Measurements from ENCODE around the gene SERPINF2.
"Not testable (repeated sequence)": the region's sequence is repeated elsewhere in the genome, so short reads cannot be mapped to it uniquely, and the experiment has no call there.

The SERPINF2 gene

GRCh38 chr17:1742371-1743087 lies at the start of gene SERPINF2:
TSS of gene SERPINF2 (plus strand) at chr17:1742871. CDS start at chr17:1744996, 2,125 bp downstream.
- no peak for DNase-seq

GRCh38 chr17:1693339-1693738 lies 49.3 kb upstream of the SERPINF2 start:
- no peak for DNase-seq

GRCh38 chr17:1695365-1695764 lies 47.3 kb upstream of the SERPINF2 start:
- no peak for DNase-seq

GRCh38 chr17:1697681-1698080 lies 45.0 kb upstream of the SERPINF2 start:
- no peak for DNase-seq

DNA sequence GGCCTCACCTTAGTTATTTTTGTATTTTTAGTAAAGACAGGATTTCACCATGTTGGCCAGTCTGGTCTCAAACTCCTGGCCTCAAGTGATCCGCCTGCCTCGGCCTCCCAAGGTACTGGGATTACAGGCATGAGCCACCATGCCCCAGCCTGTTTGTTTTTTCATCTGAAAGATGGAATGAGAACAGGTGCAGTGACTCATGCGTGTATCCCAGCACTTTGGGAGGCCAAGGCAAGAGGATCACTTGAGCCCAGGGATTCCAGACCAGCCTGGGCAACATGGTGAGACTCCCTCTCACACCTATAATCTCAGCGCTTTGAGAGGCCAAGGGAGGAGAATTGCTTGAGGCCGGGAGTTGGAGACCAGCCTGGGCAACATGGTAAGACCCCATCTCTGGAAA lies 42.8 kb upstream of the SERPINF2 start:
- DNase-seq = not testable (repeated sequence)

GRCh38 chr17:1703063-1703462 lies 39.6 kb upstream of the SERPINF2 start:
- DNase-seq = no peak

- DNase-seq = no peak
These were observed 37.7 kb upstream of the SERPINF2 start for GRCh38 chr17:1705004-1705403.

GRCh38 chr17:1707107-1707506 lies 35.6 kb upstream of the SERPINF2 start:
- DNase-seq = no peak

DNA sequence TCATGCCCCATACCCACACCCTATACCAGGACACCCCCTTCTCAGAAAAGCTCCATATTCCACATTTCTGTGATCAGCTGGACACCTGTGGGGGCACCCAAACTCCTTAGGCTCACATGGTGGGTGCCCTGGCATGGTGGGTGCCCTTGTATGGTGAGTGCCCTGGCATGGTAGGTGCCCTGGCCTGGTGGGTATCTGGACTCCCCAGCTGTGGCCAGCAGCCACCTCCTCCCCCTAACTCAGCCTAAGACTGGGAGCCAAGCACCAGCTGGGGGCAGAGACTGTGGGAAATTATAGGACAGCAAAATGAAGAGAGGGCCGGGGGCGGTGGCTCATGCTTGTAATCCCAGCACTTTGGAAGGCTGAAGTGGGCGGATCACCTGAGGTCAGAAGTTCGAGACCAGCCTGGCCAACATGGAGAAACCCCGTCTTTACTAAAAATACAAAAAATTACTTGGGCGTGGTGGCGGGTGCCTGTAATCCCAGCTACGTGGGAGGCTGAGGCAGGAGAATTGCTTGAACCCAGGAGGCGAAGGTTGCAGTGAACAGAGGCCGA lies 33.8 kb upstream of the SERPINF2 start:
- DNase-seq = not testable (repeated sequence)

- no peak for DNase-seq
These were observed 33.2 kb upstream of the SERPINF2 start for GRCh38 chr17:1709403-1709951.

GRCh38 chr17:1709971-1710806 lies 32.5 kb upstream of the SERPINF2 start, which contains the start of gene TLCD2:
TSS of gene TLCD2 (minus strand) at chr17:1710377. CDS start at chr17:1710242, 135 bp downstream.
- no peak for DNase-seq

GRCh38 chr17:1710807-1711553 lies 31.7 kb upstream of the SERPINF2 start:
- no peak for DNase-seq

- no peak for DNase-seq
These were observed 30.9 kb upstream of the SERPINF2 start for GRCh38 chr17:1711804-1712203.

DNA sequence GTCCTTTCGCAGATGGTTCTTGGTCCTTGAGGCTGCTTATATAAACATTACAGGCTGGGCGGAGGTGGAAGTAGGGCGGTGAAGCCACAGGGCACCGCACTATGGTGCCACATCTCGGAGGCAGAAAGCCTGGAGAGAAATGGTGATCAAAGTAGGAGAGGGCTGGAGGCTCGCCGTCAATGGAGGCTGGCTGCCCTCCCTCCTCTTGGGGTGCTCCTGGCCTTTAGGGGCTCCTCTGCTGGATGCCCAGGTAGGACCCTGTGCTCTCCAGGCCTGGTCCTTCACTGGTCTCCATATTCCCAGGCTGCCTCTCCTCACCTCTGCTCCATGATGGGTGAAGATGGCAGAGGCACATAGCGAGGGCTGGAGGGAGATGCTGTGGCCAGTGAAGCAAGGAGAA lies 30.4 kb upstream of the SERPINF2 start:
- DNase-seq = no peak

DNA sequence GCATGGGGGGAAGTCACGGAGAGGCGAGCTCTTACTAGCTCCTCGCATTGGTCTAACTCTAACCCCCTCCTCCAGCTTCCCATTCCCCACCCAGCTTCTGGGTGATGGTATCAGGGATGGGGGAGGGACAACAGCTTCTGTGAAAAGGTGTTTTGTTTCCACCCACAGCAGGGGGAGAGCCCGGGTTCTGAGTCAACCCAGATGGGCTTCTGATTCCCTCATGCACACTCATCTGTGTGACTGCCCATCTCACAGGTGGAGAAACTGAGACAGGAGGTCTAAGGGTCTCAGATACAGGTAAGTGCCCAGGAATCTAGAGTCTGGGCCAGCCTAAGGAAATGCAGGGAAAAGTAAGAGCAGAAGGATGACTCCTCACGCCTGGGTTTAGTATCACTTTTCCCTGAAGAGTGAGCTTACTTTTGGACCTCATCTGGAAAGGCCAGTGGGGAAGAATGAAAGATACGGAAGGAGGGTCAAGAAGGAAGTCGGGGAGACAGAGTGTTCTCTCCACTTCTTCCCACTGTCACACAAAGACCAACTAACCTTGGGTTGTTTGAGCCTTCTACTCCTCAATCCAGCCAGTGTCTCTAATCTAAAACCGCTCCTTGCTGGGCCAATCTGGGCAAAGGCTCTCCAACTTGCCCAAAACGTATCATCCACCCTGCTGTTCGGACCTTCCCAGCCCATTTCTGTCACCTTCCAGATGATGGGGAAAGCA lies 29.4 kb upstream of the SERPINF2 start:
- DNase-seq = no peak

DNA sequence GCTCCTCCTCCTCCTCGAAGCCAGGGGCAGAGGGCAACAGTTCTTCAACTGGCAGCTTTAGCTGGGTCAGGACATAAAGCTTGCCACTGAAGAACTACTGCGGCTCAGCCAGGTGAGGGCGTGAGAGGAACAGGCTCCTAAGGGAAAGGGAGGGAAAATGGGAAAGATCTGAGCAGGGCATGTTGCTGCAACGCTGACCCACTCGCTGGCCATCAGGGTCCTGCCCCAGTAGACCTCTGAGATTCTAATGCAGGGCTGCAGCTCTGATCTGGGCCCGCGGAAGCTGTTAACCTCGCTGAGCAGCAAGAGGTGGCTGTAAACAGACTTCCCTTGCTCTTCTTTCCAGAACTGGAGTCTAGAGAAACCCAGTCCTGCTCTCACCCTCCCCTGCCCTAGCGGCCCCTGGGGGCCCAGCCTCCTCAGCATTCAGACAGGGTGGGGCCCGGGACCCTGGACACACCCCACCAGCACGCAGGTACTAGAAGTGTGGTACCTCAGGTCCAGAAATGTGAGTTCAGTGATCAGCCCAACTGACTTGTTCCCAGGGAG lies 28.7 kb upstream of the SERPINF2 start:
- DNase-seq = peak; percentile 34

DNA sequence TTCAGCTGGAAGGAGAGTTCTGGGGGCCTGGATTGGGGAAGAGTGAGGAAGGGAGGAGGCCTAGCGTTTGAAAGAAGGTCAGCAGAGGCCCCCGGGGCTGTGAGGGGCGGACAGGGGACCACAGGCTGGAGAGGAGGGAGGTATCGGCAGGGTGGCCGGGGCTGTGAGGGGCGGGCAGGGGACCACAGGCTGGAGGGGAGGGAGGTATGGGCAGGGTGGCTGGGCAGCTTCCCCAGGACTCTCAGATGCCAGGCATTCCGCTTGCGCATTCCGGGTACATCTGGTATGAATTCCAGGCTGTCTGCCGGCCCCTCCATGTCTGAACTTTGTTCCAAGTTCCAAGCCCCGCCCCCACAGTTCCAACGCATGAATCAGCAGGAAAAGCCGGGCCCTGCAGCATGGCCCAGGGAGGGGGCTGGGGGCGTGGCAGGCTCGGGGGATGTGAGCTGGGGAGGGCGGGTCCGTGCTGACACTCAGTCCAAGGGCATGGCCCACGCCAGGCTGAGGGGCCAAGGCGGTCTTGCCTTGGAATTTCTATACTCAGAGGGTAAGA lies 28.2 kb upstream of the SERPINF2 start:
- peak; percentile 72 for DNase-seq

DNA sequence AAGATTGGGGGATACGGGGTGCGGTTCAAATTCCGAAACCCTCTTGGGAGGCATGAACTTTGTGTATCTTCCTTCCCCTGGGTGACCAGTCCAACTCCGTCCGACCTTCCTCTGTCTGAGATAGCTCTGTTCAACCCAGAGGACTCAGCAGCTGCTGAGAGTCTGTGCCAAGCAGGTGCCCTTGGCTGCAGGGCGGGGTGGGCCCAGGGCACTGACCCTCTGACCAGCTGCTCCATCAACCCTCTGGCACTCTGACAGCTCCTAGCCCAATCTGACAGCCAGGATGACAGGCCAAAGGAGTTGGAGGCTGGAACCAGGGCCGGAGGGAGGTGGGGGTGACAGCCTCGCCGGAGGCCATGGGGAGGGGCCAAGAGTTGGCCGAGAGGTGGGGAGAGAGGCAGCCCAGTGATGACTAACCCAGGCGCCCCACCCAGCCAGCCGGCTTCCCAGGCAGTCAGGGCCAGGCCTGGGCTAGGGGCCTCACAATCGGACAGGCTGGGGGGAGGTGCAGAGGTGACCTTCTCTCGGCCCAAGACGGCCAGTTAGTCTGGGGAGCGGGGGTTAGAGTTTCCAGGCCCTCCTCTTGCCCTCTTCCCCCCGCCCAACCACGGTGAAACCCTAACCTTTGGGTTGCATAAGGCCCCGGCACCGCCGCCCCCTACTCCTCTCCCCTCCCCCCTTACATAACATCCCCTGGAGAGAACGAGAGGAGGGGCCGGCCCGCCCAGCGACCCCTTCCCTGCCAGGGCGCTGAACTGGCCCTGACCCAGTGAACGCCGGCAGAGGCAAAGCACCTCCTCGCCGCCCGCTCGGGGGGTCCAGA lies 27.5 kb upstream of the SERPINF2 start:
- peak; percentile 83 for DNase-seq

DNA sequence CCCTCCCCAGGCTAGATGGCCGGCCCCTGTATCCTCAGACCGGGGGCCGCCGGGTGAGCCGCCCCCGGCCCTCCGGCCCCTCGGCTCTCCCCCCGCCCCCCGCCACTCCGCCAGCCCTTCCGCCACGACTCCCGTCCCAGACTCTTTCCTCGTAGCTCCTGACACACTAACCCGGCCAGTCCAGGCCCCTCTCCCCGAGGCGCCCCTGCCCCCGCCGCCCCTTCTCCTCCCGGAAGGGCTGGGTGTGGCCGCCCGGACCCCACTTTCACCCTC lies 26.9 kb upstream of the SERPINF2 start:
- no peak for DNase-seq

- DNase-seq = peak; percentile 100
These were observed 26.4 kb upstream of the SERPINF2 start for GRCh38 chr17:1716076-1716911.

Measured in hematopoietic multipotent progenitor cell treated with erythropoietin and hydrocortisone succinate and interleukin-3 and kit ligand, for 8 days (in vitro differentiated cells).